K562 (cell line): ENCODE data around the gene ALDH16A1.

ENCODE experiments used
- CBFB ChIP-seq: sonication (generic); formaldehyde crosslinking; IDR thresholded peaks from 2 replicates; pipeline ENCODE4 v1.4.0; 2020; ENCODE audit warnings: mild to moderate bottlenecking, missing genetic modification reagents
- ESRRA ChIP-seq: fragments of 450-650 bp; IDR thresholded peaks from 2 replicates; pipeline ENCODE4 v1.6.1; 2014; ENCODE audit warnings: low read depth, mild to moderate bottlenecking, moderate library complexity, borderline replicate concordance
- REST ChIP-seq, 2 experiments: fragments of 450-650 bp; formaldehyde crosslinking in 1 of 2; IDR thresholded peaks; 2 replicates each; pipeline versions ENCODE4 v1.4.0 to v1.6.1; 2014 to 2020; ENCODE audit warnings: mild to moderate bottlenecking in 2 of 2, borderline replicate concordance in 1 of 2, low read depth in 1 of 2
- SMC3 ChIP-seq: conservative IDR thresholded peaks from 2 replicates; pipeline ENCODE4 v1.6.1; 2011; ENCODE audit warnings: low read depth, low read length, improper control_type of control experiment; ENCODE audit not compliant: insufficient read depth
- SP2 ChIP-seq: IDR thresholded peaks from 2 replicates; pipeline ENCODE4 v1.6.1; 2011; ENCODE audit warnings: mild to moderate bottlenecking, low read depth, low read length, moderate library complexity; ENCODE audit not compliant: poor library complexity, severe bottlenecking; ENCODE audit errors: extremely low read depth

- TF ChIP-seq REST (IDR thresholded peaks at IDR 0.05; ENCODE audit: borderline replicate concordance) (no peak), REST (CRISPR knock-in tag; IDR thresholded peaks at IDR 0.05; ENCODE audit: low read depth) (no peak), SP2 (no peak), ESRRA (no peak), CBFB (CRISPR knock-in tag) (no peak), SMC3 (no peak)
Measured at GRCh38 chr19:49415810-49416200, 37.2 kb upstream of the ALDH16A1 start.
